Measurements from ENCODE around the gene RNF151.
A peak's percentile ranks its signal among the peaks of the same experiment; 100 is the strongest.
"Not testable (repeated sequence)": the region's sequence is repeated elsewhere in the genome, so short reads cannot be mapped to it uniquely, and the experiment has no call there.

Gene RNF151

DNA sequence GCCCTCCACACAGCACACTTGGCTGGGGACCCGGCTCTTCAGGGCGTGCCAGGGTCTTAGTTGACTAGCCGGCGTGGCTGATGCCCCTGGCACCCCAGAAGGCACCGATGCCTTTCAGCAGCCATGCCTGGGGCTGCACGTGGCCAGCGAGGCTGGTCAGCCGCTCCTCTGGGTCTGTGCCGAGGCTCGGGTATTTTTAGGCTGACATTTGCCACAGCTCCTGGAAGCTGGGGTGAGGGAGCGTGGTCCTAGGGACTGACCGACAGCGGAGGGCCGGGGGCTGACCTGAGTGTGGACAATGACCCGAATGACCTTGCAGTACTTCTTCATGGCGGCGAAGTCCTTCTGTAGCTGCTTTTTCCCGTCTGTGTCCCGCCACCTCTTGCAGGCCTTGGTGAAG is 16.1 kb upstream of the RNF151 start:
- no peak overlapping the region for H3K27ac ChIP-seq
- DNase-seq (ENCODE audit: low spot score): no peak
- H3K4me3 ChIP-seq: no peak overlapping the region
- TF ChIP-seq, protein P1, sequence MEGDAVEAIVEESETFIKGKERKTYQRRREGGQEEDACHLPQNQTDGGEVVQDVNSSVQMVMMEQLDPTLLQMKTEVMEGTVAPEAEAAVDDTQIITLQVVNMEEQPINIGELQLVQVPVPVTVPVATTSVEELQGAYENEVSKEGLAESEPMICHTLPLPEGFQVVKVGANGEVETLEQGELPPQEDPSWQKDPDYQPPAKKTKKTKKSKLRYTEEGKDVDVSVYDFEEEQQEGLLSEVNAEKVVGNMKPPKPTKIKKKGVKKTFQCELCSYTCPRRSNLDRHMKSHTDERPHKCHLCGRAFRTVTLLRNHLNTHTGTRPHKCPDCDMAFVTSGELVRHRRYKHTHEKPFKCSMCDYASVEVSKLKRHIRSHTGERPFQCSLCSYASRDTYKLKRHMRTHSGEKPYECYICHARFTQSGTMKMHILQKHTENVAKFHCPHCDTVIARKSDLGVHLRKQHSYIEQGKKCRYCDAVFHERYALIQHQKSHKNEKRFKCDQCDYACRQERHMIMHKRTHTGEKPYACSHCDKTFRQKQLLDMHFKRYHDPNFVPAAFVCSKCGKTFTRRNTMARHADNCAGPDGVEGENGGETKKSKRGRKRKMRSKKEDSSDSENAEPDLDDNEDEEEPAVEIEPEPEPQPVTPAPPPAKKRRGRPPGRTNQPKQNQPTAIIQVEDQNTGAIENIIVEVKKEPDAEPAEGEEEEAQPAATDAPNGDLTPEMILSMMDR (IDR thresholded peaks at IDR 0.05): no peak

DNA sequence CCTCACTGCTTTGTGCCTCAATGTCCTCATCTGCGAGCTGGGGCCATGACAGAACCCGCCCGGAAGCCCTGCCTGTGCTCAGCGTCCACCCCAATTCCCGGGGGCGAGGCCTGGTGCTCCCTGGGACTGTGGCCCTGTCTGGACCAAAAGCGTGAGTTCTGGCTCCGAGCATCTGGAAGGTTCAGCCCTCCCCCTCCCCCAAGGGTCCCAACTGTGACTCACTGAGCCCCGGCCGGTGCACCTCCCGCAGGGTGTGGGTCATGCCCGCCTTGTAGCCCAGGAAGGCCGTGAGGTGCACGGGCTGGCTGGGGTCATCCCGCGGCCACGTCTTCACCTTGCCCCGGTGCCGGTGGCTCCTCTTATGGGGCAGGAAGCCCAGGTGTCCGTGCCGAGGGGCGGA is 12.9 kb upstream of the RNF151 start:
- H3K4me3 ChIP-seq: no peak overlapping the region

DNA sequence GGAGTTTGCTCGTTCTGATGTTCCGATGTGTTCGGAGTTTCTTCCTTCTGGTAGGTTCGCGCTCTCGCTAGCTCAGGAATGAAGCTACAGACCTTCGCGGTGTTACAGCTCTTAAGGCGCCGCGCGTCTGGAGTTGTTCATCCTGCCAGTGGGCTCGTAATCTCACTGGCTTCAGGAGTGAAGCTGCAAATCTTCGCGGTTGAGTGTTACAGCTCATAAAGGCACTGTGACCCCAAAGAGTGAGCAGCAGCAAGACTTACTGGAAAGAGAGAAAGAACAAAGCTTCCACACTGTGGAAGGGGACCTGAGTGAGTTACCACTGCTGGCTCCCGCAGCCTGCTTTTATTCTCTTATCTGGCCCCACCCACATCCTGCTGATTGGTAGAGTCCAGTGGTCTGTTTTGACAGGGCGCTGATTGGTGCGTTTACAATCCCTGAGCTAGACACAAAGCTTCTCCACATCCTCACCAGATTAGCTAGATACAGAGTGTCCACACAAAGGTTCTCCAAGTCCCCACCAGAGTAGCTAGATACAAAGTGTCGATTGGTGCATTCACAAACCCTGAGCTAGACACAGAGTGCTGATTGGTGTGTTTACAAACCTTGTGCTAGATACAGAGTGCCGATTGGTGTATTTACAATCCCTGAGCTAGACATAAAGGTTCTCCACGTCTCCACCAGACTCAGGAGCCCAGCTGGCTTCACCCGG is 9.1 kb upstream of the RNF151 start:
- not testable (repeated sequence) for H3K4me3 ChIP-seq; H3K27ac ChIP-seq; DNase-seq (ENCODE audit: low spot score)

More for the DNA sequence above, 12.9 kb upstream of the RNF151 start:
- no peak for DNase-seq (ENCODE audit: low spot score)
- H3K27ac ChIP-seq: no peak overlapping the region
- TF ChIP-seq, protein P1 (IDR thresholded peaks at IDR 0.05): no peak

DNA sequence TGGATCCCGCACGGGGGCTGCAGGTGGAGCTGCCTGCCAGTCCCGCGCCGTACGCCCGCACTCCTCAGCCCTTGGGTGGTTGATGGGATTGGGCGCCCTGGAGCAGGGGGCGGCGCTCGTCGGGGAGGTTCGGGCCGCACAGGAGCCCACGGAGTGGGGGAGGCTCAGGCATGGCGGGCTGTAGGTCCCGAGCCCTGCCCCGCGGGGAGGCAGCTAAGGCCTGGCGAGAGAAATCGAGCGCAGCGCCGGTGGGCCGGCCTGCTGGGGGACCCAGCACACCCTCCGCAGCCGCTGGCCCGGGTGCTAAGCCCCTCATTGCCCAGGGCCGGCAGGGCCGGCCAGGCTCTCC is 8.5 kb upstream of the RNF151 start:
- DNase-seq (ENCODE audit: low spot score): not testable (repeated sequence)

DNA sequence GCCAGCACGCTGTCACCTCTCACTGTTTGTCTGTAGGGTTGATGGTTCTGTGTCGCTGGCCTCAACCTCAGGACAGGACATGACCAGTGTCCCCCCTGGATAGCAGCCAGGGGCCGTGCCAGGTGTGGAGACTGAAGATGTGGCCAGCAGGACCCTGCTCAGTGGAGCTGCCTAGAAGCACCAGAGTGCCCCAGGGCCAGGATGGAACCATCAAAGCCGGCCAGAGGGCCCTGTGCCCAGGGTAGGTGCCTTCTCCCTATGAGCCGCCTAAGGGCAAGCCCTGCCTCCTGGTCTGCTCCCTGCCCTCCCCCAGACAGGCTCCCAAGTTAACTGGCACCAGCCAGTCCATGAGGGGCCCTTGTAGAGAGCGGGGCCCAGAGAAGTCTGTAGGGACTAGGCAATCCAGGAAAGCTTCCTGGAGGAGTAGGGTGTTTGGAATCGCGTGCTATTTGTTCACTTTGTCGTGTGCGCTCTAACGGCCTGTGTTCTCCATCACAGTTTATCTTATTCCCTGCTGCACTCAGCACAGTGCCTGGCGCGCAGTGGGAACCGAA is 7.9 kb upstream of the RNF151 start:
- TF ChIP-seq, protein P1 (IDR thresholded peaks at IDR 0.05): no peak
- Histone ChIP-seq H3K4me3 (peak overlapping the region; percentile 93), H3K27ac (peak overlapping the region in 1 of 2 donors; percentile 90)
- no peak for DNase-seq (ENCODE audit: low spot score)

More for the DNA sequence above, 8.5 kb upstream of the RNF151 start:
- H3K4me3 ChIP-seq, H3K27ac ChIP-seq: not testable (repeated sequence)

DNA sequence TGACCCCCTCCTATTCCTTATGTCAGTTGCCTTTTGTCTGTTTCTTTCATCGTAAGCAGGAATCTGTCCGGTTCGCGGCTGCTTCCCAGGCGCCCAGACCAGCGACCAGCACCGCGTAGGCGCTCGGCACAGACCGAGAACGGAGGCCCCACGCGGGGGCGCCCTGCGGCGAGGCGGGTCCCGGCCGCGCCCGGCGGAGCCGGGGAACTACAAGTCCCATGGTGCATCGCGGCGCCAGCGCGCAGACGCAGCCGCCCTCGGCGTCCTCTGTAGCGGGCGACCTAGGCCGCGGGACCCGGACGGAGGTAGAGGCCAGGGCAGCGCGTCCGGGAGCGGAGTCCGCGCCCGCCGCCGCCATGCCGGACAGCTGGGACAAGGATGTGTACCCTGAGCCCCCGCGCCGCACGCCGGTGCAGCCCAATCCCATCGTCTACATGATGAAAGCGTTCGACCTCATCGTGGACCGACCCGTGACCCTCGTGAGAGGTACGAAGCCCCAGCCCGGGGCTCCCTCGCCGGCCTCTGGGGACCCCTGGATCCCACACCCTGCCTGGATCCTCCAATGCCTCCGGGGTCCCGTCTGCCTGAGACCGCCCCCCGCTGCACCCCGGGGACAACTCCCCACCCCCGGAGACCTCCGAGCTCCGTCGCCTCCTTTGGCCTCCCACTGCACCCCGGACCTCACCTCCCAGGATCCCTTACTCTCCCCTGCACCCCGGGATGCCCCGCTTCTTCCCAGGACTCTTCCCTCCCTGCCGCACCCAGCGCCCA is 7.2 kb upstream of the RNF151 start, which contains the start of gene NDUFB10:
TSS of gene NDUFB10 (plus strand) at position 270 of the 771 bp plus-strand sequence. CDS start at position 357, 87 bp downstream.
- TF ChIP-seq, protein P1 (IDR thresholded peaks at IDR 0.05): peak; percentile 29
- H3K27ac ChIP-seq: peak within 1 kb of the TSS; percentile 85 to 90
- peak; percentile 91 for DNase-seq (ENCODE audit: low spot score)
- peak within 1 kb of the TSS; percentile 93 for H3K4me3 ChIP-seq

DNA sequence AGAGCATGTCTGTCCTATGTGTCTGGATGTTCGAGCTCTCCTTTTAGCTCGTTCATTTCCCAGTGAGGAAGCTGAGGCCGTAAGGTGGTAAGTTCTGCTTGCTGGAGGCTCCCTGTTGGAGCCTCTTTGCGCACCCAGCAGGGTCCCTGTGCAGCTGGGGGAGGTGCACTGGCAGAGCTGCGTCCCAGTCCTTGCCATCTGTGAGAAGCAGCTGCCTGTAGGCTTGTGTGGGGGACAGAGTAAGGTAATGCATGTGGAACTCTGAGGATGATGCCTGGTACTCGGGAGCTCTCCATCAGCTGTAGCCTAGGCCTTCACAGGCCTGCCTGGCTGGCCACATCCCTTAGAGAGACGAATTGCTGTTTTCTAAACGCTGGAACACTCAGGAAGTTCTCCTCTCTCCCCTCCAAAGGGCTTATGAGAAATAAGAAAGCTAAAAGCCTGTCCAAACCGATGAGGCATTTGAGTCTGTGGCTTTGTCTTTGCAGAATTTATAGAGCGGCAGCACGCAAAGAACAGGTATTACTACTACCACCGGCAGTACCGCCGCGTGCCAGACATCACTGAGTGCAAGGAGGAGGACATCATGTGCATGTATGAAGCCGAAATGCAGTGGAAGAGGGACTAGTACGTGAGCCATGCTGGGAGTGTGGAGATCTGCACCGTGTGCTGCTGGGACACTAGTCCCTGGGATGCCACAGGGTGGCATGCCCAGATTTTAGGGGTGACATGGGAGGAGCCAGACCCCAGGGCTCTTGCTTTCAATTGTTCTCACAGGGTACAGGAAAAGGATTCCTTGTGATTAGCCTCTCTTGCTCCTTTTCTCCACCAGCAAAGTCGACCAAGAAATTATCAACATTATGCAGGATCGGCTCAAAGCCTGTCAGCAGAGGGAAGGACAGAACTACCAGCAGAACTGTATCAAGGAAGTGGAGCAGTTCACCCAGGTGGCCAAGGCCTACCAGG is 5.7 kb upstream of the RNF151 start:
- no peak for DNase-seq (ENCODE audit: low spot score)
- H3K4me3 ChIP-seq: peak overlapping the region; percentile 93
- TF ChIP-seq, protein P1 (IDR thresholded peaks at IDR 0.05): no peak
- H3K27ac ChIP-seq: peak overlapping the region in 1 of 2 donors; percentile 18

Data from coronary artery (tissue), 2 donors.